DND-41 (cell line): ENCODE results near the gene ICAM5.

Source experiments
- ATAC-seq: fragments of 200-7000 bp; cut with Tn5 transposase; 3 replicates; pipeline ENCODE4 v1.9.1; 2021; ENCODE audit warnings: low read depth; ENCODE audit not compliant: insufficient read depth
- DNase-seq: peaks from one replicate; pipeline ENCODE4 v3.0.0-alpha.2; 2020
- H2AFZ ChIP-seq: 2 replicates; pipeline ENCODE4 v1.6.0; 2012; ENCODE audit warnings: low read depth, low read length
- H3K27ac ChIP-seq: 2 replicates; pipeline ENCODE4 v1.5.1; 2012; ENCODE audit warnings: low read length, inconsistent platforms
- H3K27me3 ChIP-seq: fragments of 200-600 bp; sonication (generic); 2 replicates; pipeline ENCODE4 v1.6.0; 2012; ENCODE audit warnings: low read length, mild to moderate bottlenecking, inconsistent platforms; ENCODE audit not compliant: insufficient read depth, poor library complexity
- H3K36me3 ChIP-seq: 2 replicates; pipeline ENCODE4 v1.5.1; 2012; ENCODE audit warnings: low read length, inconsistent platforms; ENCODE audit not compliant: insufficient read depth
- H3K4me1 ChIP-seq: 2 replicates; pipeline ENCODE4 v1.5.1; 2012; ENCODE audit warnings: mild to moderate bottlenecking, low read length; ENCODE audit not compliant: insufficient read depth
- H3K4me2 ChIP-seq: 2 replicates; pipeline ENCODE4 v1.6.0; 2012; ENCODE audit warnings: mild to moderate bottlenecking, moderate library complexity, low read length, inconsistent platforms; ENCODE audit not compliant: insufficient read depth
- H3K4me3 ChIP-seq, 2 experiments: fragments of 200-600 bp in 1 of 2; shearing (Covaris generic) in 1 of 2; 2 replicates each; pipeline ENCODE4 v1.5.1; 2012 to 2016; ENCODE audit warnings: inconsistent platforms in 2 of 2, low read length in 2 of 2, mild to moderate bottlenecking in 2 of 2, low read depth in 1 of 2, moderate library complexity in 1 of 2
- H3K79me2 ChIP-seq: 2 replicates; pipeline ENCODE4 v1.6.0; 2012; ENCODE audit warnings: low read length, inconsistent platforms; ENCODE audit not compliant: insufficient read depth
- H3K9ac ChIP-seq: 2 replicates; pipeline ENCODE4 v1.6.0; 2012; ENCODE audit warnings: low read depth, mild to moderate bottlenecking, inconsistent platforms, low read length, moderate library complexity
- H3K9me3 ChIP-seq: 2 replicates; pipeline ENCODE4 v1.5.1; 2012; ENCODE audit warnings: low read length, moderate library complexity, mild to moderate bottlenecking, inconsistent platforms; ENCODE audit not compliant: insufficient read depth, severe bottlenecking
- H4K20me1 ChIP-seq: 2 replicates; pipeline ENCODE4 v1.6.0; 2012; ENCODE audit warnings: low read length; ENCODE audit not compliant: insufficient read depth
- EZH2 ChIP-seq: IDR thresholded peaks from 3 replicates; pipeline ENCODE4 v1.6.1; 2012; ENCODE audit warnings: borderline replicate concordance, low read depth, mild to moderate bottlenecking, moderate library complexity, low read length, inconsistent platforms; ENCODE audit not compliant: severe bottlenecking
- TF ChIP-seq, protein P1 (sequence below): IDR thresholded peaks from 2 replicates; pipeline ENCODE4 v1.5.1; 2012; ENCODE audit warnings: borderline replicate concordance, low read length, moderate library complexity, mild to moderate bottlenecking; ENCODE audit not compliant: poor library complexity, severe bottlenecking; ENCODE audit errors: extremely low read depth

Gene ICAM5

DNA sequence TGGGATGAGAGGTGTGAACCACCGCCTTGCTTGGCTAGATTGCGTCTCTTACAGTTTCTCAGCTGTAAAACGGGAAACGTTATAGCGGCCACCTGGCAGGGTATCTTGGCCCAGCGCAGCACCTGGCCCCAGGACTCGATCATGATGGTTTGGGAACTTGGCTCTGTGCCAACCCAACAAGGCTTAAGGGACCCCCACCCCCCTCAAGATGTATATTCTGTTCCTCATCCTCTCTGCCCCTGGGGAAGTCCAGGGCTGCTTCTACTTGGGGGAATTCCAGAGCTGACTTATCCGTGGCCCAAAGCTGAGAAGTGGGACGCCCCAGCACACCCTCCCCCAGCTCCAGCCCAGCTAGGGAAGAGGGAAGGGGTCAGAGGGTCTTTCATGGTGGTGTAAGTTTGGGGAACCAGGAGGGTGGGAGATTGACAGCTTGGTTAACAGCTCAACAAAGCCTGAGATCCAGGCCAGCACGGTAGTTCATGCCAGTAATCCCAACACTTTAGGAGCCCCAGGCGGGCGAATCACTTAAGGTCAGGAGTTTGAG lies 18.1 kb upstream of the ICAM5 start:
- Histone ChIP-seq H3K9me3 (no peaks in the 10 kb centered on the region), H3K9ac (peak overlapping the region; percentile 58), H2AFZ (peak overlapping the region; percentile 89), H4K20me1 (no peaks in the 10 kb centered on the region), H3K4me3 (peak overlapping the region in 1 of 2 experiments; percentile 70; a peak in 3 of 4 replicates), H3K79me2 (no peaks in the 10 kb centered on the region), H3K36me3 (peaks cover 5% of the 10 kb centered on the region; the same call in 1 of the 2 replicates), H3K27me3 (peaks cover 5% of the 10 kb centered on the region), H3K4me2 (peak overlapping the region; percentile 70), H3K27ac (peak overlapping the region; percentile 65), H3K4me1 (peaks cover 32% of the 10 kb centered on the region)
- ATAC-seq = no peak
- DNase-seq = no peak
- TF ChIP-seq EZH2 = no peak
- TF ChIP-seq, protein P1, sequence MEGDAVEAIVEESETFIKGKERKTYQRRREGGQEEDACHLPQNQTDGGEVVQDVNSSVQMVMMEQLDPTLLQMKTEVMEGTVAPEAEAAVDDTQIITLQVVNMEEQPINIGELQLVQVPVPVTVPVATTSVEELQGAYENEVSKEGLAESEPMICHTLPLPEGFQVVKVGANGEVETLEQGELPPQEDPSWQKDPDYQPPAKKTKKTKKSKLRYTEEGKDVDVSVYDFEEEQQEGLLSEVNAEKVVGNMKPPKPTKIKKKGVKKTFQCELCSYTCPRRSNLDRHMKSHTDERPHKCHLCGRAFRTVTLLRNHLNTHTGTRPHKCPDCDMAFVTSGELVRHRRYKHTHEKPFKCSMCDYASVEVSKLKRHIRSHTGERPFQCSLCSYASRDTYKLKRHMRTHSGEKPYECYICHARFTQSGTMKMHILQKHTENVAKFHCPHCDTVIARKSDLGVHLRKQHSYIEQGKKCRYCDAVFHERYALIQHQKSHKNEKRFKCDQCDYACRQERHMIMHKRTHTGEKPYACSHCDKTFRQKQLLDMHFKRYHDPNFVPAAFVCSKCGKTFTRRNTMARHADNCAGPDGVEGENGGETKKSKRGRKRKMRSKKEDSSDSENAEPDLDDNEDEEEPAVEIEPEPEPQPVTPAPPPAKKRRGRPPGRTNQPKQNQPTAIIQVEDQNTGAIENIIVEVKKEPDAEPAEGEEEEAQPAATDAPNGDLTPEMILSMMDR = no peak

DNA sequence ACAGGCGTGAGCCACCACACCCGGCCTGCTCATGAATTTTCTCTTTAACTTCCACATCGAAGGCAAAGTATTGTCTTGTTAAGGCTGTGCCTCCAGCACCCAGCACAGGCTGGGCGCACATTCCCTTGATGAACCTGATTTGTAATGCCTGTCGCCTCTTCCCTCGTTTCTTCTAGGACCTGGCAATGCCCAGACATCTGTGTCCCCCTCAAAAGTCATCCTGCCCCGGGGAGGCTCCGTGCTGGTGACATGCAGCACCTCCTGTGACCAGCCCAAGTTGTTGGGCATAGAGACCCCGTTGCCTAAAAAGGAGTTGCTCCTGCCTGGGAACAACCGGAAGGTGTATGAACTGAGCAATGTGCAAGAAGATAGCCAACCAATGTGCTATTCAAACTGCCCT lies 15.2 kb upstream of the ICAM5 start:
- Histone ChIP-seq H3K9me3 (no peaks in the 10 kb centered on the region), H3K4me2 (no peak overlapping the region), H3K79me2 (no peaks in the 10 kb centered on the region), H2AFZ (no peak overlapping the region), H3K4me1 (peaks cover 30% of the 10 kb centered on the region), H3K27me3 (peaks cover 5% of the 10 kb centered on the region), H3K27ac (no peak overlapping the region), H3K9ac (no peak overlapping the region), H3K4me3 (no peak overlapping the region), H3K36me3 (peaks cover 5% of the 10 kb centered on the region; the same call in 1 of the 2 replicates), H4K20me1 (no peaks in the 10 kb centered on the region)
- TF ChIP-seq EZH2 = no peak
- TF ChIP-seq, protein P1 = no peak
- ATAC-seq = no peak
- no peak for DNase-seq

DNA sequence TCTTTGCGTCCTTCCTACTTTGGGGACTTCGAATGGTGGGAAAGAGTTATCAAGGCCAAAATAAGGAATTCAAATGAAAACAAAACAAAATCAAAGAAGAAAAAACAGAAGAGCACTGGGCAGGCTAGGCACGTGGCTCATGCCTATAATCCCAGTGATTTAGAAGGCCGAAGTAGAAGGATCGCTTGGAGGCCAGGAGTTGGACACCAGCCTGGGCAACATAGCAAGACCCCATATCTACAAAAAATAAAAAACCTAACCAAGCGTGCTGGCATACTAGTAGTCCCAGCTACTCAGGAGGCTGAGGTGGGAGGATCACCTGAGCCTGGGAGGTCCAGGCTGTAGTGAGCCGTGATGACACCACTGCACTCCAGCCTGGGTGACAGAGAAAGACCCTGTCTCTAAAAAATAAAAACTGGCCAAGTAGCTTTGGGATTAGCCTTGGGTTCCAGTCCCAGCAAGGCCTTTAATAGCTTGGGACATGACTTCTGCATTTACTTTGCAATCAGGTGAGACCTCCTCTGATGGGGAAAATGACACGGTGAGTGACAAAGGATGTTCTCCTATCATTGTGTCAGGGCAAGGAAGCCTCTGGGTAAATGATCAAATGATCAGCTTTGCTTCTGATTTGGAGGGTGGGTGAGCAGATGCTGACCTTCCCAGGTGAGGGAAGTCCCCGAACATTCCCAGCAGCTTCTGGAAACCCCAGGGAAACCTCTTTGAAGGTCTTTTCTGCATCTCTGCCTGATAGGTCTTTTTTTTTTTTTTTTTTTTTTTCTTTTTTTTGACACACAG lies 11.8 kb upstream of the ICAM5 start:
- ATAC-seq (no peak), DNase-seq (no peak)
- H2AFZ ChIP-seq = no peak overlapping the region
- no peaks in the 10 kb centered on the region for H3K9me3 ChIP-seq
- TF ChIP-seq, protein P1 = no peak
- no peak for TF ChIP-seq EZH2
- no peak overlapping the region for H3K4me2 ChIP-seq
- no peaks in the 10 kb centered on the region for H3K79me2 ChIP-seq
- peaks cover 5% of the 10 kb centered on the region; the same call in 1 of the 2 replicates for H3K36me3 ChIP-seq
- no peak overlapping the region for H3K4me3 ChIP-seq
- H4K20me1 ChIP-seq = no peaks in the 10 kb centered on the region
- H3K9ac ChIP-seq = no peak overlapping the region
- H3K27me3 ChIP-seq = no peaks in the 10 kb centered on the region
- no peak overlapping the region for H3K27ac ChIP-seq
- H3K4me1 ChIP-seq = no peaks in the 10 kb centered on the region
